Breast epithelium (tissue), 4 donors: Measurements from ENCODE around the gene WFIKKN1. TPM values are rescaled to one million over a fixed set of nuclear protein-coding genes. Genes with fewer than 3 reads are reported as not detected.

Experiments used
- DNase-seq, 2 donors: peaks; one replicate each; pipeline ENCODE4 v3.0.0-alpha.2; 2019; ENCODE audit warnings: low spot score in 2 of 2
- H3K27ac ChIP-seq, 2 donors: fragments of 200-600 bp; sonication (generic) in 1 of 2; one replicate each; pipeline ENCODE4 v1.5.1; 2016 to 2019; ENCODE audit warnings: mild to moderate bottlenecking in 1 of 2
- H3K27me3 ChIP-seq, 2 donors: fragments of 200-600 bp; sonication (generic) in 1 of 2; one replicate each; pipeline versions ENCODE4 v1.5.1 to v1.6.0; 2017 to 2019; ENCODE audit warnings: control low read depth in 1 of 2, mild to moderate bottlenecking in 1 of 2
- H3K36me3 ChIP-seq: fragments of 200-600 bp; one replicate; pipeline ENCODE4 v1.5.1; 2019
- H3K4me1 ChIP-seq, 2 donors: fragments of 200-600 bp; sonication (generic); one replicate each; pipeline ENCODE4 v1.5.1; 2016 to 2019; ENCODE audit warnings: control low read depth in 1 of 2
- H3K4me3 ChIP-seq, 3 donors: fragments of 200-600 bp; sonication (generic); 1 replicate in 2 of 3; 2 replicates in 1 of 3; pipeline ENCODE4 v1.5.1; 2016 to 2019; ENCODE audit warnings: mild to moderate bottlenecking in 3 of 3, moderate library complexity in 2 of 3
- H3K9me3 ChIP-seq, 2 donors: fragments of 200-600 bp; sonication (generic) in 1 of 2; one replicate each; pipeline ENCODE4 v1.5.1; 2016 to 2019; ENCODE audit warnings: control low read depth in 1 of 2
- POLR2A ChIP-seq: fragments of 450-650 bp; IDR thresholded peaks from one replicate; pipeline ENCODE4 v1.6.1; 2016; ENCODE audit warnings: antibody characterized with exemption, mild to moderate bottlenecking, moderate library complexity
- POLR2AphosphoS5 ChIP-seq, 3 donors: sonication (generic); formaldehyde crosslinking; IDR thresholded peaks; one replicate each; pipeline ENCODE4 v1.6.1; 2017; ENCODE audit warnings: antibody characterized with exemption in 3 of 3
- intact Hi-C: fragments of 100-400 bp; cut with DNase I; formaldehyde crosslinking; loops from one replicate; pipeline ENCODE4 v1.15.1; 2023; ENCODE audit warnings: low total_unique reads
- total RNA-seq, 3 donors: library from RNA; depleted of rRNA; stranded (reverse); fragments of >200 nt; gene quantifications; one replicate each; pipeline ENCODE4 v1.1.0, GENCODE V29; 2016
- TF ChIP-seq, protein P1 (sequence below), 3 donors: fragments of 450-650 bp; IDR thresholded peaks; one replicate each; pipeline ENCODE4 v1.5.1; 2016 to 2017; ENCODE audit warnings: antibody characterized with exemption in 3 of 3, mild to moderate bottlenecking in 3 of 3, moderate library complexity in 3 of 3

WFIKKN1 gene
- under 1 TPM in 2 of 3 donors, not detected in 1; 0.66 to 0.73 TPM for total RNA-seq

GRCh38 chr16:630815-631405 is at the start of gene WFIKKN1:
Gene WFIKKN1 (plus strand): TSS chr16:630985. CDS start chr16:631254, 269 bp downstream.
- intact Hi-C loops: no loop called here
- peaks cover 8 to 19% of the 10 kb centered on the region in 2 donors for H3K4me1 ChIP-seq
- no peak for DNase-seq
- H3K9me3 ChIP-seq: no peaks in the 10 kb centered on the region
- no peaks in the 10 kb centered on the region for H3K36me3 ChIP-seq
- no peak within 1 kb of the TSS for H3K4me3 ChIP-seq
- TF ChIP-seq, protein P1, sequence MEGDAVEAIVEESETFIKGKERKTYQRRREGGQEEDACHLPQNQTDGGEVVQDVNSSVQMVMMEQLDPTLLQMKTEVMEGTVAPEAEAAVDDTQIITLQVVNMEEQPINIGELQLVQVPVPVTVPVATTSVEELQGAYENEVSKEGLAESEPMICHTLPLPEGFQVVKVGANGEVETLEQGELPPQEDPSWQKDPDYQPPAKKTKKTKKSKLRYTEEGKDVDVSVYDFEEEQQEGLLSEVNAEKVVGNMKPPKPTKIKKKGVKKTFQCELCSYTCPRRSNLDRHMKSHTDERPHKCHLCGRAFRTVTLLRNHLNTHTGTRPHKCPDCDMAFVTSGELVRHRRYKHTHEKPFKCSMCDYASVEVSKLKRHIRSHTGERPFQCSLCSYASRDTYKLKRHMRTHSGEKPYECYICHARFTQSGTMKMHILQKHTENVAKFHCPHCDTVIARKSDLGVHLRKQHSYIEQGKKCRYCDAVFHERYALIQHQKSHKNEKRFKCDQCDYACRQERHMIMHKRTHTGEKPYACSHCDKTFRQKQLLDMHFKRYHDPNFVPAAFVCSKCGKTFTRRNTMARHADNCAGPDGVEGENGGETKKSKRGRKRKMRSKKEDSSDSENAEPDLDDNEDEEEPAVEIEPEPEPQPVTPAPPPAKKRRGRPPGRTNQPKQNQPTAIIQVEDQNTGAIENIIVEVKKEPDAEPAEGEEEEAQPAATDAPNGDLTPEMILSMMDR (IDR thresholded peaks at IDR 0.05): no peak
- TF ChIP-seq POLR2AphosphoS5 (IDR thresholded peaks at IDR 0.05): no peak
- no peak for TF ChIP-seq POLR2A
- H3K27ac ChIP-seq: no peak within 1 kb of the TSS
- H3K27me3 ChIP-seq: no peaks in the 10 kb centered on the region

- TF ChIP-seq POLR2AphosphoS5 (IDR thresholded peaks at IDR 0.05) (no peak), POLR2A (no peak)
- TF ChIP-seq, protein P1 (IDR thresholded peaks at IDR 0.05): no peak
- no peak for DNase-seq
- Histone ChIP-seq H3K27ac (no peak overlapping the region), H3K4me3 (no peak overlapping the region), H3K27me3 (no peaks in the 10 kb centered on the region), H3K36me3 (no peaks in the 10 kb centered on the region), H3K9me3 (no peaks in the 10 kb centered on the region), H3K4me1 (peaks cover 0 to under 1% of the 10 kb centered on the region in 2 donors)
- intact Hi-C loops: no loop called here
These were observed 48.6 kb upstream of the WFIKKN1 start for GRCh38 chr16:582218-582613.

DNA sequence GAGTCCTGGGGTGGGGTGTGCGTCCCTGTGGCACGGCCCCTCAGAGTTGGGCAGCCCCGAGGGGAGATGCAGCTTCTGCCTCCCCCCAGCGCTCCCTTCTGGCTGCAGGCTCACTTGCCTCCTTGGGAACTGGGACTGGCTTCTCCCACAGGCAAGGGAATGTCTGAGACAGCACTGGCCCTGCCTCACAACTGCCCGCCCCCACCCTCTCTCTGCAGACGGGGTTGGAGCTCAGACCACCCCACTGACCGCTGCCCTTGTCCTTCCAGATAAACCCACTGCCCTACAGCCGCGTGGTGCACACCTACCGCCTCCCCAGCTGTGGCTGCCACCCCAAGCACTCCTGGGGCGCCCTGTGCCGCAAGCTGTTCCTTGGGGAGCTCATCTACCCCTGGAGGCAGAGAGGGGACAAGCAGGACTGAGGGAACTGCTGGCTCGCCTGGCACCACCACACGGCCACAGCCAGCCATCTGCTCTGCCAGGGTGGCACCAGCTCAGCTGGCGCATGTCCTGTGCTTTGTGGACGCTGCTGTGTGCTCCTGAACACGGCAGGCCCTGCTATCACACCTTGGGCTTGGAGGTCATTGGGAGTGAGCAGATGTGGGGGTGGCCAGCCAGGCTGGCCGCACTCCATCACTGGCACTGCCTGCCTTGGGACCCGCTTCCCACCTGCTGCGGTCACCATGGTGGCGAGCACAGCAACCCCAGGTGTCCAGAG is 48.0 kb upstream of the WFIKKN1 start:
- no peak overlapping the region for H3K4me3 ChIP-seq
- H3K36me3 ChIP-seq: no peaks in the 10 kb centered on the region
- no peak overlapping the region for H3K27ac ChIP-seq
- TF ChIP-seq, protein P1 (IDR thresholded peaks at IDR 0.05): no peak
- TF ChIP-seq POLR2AphosphoS5 (IDR thresholded peaks at IDR 0.05): no peak
- TF ChIP-seq POLR2A: no peak
- no peaks in the 10 kb centered on the region for H3K27me3 ChIP-seq
- intact Hi-C loops: no loop called here
- DNase-seq: no peak
- H3K4me1 ChIP-seq: peaks cover 0 to 6% of the 10 kb centered on the region in 2 donors
- H3K9me3 ChIP-seq: no peaks in the 10 kb centered on the region

GRCh38 chr16:583470-583814 is 47.3 kb upstream of the WFIKKN1 start:
- peaks cover 2 to 13% of the 10 kb centered on the region in 2 donors for H3K4me1 ChIP-seq
- H3K27me3 ChIP-seq: no peaks in the 10 kb centered on the region
- TF ChIP-seq, protein P1 (IDR thresholded peaks at IDR 0.05): no peak
- TF ChIP-seq POLR2A (no peak), POLR2AphosphoS5 (IDR thresholded peaks at IDR 0.05) (no peak)
- no peak overlapping the region for H3K4me3 ChIP-seq
- no peaks in the 10 kb centered on the region for H3K9me3 ChIP-seq
- intact Hi-C loops: no loop called here
- DNase-seq: no peak
- H3K36me3 ChIP-seq: no peaks in the 10 kb centered on the region
- H3K27ac ChIP-seq: no peak overlapping the region

DNA sequence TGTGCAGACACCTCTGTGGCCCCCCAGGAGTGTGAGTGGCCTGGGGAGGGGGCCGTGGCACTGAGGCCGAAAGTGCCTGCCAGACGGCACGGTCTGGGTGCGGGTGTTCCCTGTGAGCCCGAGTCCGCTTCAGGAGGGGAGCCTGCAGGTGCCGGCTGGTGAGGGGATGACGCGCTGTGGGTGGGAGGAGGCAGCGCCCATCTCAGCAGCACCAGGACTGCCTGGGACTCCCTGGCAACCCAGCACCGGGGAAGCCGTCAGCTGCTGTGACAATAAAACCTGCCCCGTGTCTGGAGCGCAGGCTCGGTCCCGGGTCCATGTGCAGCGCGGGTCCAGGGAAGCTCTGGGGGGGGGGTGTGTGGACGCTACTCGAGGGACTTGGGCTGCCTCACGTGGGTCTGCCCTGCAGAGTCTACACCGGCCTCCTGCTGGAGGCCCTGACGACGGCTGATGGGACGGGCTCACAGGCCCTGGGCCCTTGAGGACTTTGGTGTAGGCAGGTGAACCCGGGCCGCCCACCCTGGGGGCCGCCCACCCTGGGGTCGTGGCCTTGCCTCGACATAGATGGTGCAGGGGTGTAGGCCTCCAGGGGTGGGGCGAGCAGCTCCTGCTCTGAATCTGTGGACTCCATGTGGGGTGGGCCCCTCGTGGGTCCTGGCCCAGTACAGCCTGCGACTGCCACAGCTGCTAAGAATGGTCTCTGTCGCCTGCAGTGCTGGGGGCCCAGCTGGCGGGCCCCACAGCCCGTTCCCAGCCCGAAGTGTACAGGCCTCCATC is 46.8 kb upstream of the WFIKKN1 start:
- TF ChIP-seq, protein P1 (IDR thresholded peaks at IDR 0.05): no peak
- no peak for TF ChIP-seq POLR2A
- TF ChIP-seq POLR2AphosphoS5 (IDR thresholded peaks at IDR 0.05): no peak
- intact Hi-C loops: no loop called here
- H3K4me1 ChIP-seq: peaks cover 2 to 13% of the 10 kb centered on the region in 2 donors
- no peak for DNase-seq
- no peak overlapping the region for H3K4me3 ChIP-seq
- H3K36me3 ChIP-seq: no peaks in the 10 kb centered on the region
- no peak overlapping the region for H3K27ac ChIP-seq
- no peaks in the 10 kb centered on the region for H3K9me3 ChIP-seq
- H3K27me3 ChIP-seq: no peaks in the 10 kb centered on the region
